Keratinocyte (primary cell): ENCODE results near the gene PGAM1.

ENCODE experiments used
- EZH2 ChIP-seq: IDR thresholded peaks from one replicate; pipeline ENCODE4 v1.6.1; 2012; ENCODE audit warnings: inconsistent platforms, mild to moderate bottlenecking, low read length, moderate library complexity
- TF ChIP-seq, protein P1 (sequence below), 3 experiments: IDR thresholded peaks in 1 of 3; conservative IDR thresholded peaks in 1 of 3; optimal IDR thresholded peaks in 1 of 3; 2 replicates in 2 of 3; 3 replicates in 1 of 3; pipeline versions ENCODE3 to v1.5.1; 2011; ENCODE audit warnings: low read length in 3 of 3, mild to moderate bottlenecking in 3 of 3, moderate library complexity in 2 of 3, control low read depth in 1 of 3, inconsistent platforms in 1 of 3; ENCODE audit not compliant: insufficient read depth in 2 of 3; ENCODE audit errors: extremely low read depth in 1 of 3

DNA sequence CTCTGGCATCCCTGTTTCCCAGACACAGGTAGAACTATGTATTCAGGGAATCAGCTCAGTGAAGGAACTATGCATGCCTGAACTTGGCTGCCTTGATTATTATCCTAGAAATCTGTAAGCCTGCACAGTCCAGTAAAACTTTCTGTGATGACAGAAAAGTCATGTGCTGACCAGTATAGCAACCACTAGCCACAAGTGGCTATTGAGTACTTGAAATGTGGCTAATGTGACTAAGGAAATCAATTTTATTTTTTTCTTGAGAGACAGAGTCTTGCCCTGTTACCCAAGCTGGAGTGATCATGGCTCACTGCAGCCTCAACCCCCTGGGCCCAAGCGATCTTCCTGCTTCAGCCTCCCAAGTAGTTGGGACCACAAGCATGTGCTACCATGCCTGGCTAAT is 16.3 kb downstream of the PGAM1 start:
- TF ChIP-seq, protein P1, sequence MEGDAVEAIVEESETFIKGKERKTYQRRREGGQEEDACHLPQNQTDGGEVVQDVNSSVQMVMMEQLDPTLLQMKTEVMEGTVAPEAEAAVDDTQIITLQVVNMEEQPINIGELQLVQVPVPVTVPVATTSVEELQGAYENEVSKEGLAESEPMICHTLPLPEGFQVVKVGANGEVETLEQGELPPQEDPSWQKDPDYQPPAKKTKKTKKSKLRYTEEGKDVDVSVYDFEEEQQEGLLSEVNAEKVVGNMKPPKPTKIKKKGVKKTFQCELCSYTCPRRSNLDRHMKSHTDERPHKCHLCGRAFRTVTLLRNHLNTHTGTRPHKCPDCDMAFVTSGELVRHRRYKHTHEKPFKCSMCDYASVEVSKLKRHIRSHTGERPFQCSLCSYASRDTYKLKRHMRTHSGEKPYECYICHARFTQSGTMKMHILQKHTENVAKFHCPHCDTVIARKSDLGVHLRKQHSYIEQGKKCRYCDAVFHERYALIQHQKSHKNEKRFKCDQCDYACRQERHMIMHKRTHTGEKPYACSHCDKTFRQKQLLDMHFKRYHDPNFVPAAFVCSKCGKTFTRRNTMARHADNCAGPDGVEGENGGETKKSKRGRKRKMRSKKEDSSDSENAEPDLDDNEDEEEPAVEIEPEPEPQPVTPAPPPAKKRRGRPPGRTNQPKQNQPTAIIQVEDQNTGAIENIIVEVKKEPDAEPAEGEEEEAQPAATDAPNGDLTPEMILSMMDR (optimal IDR thresholded peaks at IDR 0.05 in 1 of 3, IDR thresholded peaks at IDR 0.05 in 1 of 3, conservative IDR thresholded peaks at IDR 0.05 in 1 of 3; ENCODE audit: extremely low read depth in 1 of 3, insufficient read depth in 2 of 3, low read length in 3 of 3), result no peak
- TF ChIP-seq EZH2, result no peak
